ENCODE results near the gene C1orf159.
"Not testable (repeated sequence)": the region's sequence is repeated elsewhere in the genome, so short reads cannot be mapped to it uniquely, and the experiment has no call there.

C1orf159 gene

GRCh38 chr1:1079408-1080121 is 36.3 kb downstream of the C1orf159 start:
- no peak for DNase-seq

GRCh38 chr1:1077396-1077795 is 38.5 kb downstream of the C1orf159 start:
- not testable (repeated sequence) for DNase-seq

GRCh38 chr1:1075148-1075935 is 40.5 kb downstream of the C1orf159 start:
- DNase-seq: no peak

GRCh38 chr1:1074631-1075147 is 41.2 kb downstream of the C1orf159 start:
- DNase-seq: no peak

GRCh38 chr1:1073743-1074587 is 41.9 kb downstream of the C1orf159 start, which contains the start of gene RNF223:
RNF223 (minus strand) TSS chr1:1074306; CDS start chr1:1072566, 1,740 bp downstream.
- no peak for DNase-seq

- no peak for DNase-seq
Measured at GRCh38 chr1:1072849-1073742, 42.8 kb downstream of the C1orf159 start.

GRCh38 chr1:1072299-1072848 is 43.5 kb downstream of the C1orf159 start:
- DNase-seq: no peak

- no peak for DNase-seq
Measured at GRCh38 chr1:1071486-1072298, 44.2 kb downstream of the C1orf159 start.

- DNase-seq: no peak
Measured at GRCh38 chr1:1069711-1070676, 45.9 kb downstream of the C1orf159 start.

GRCh38 chr1:1069056-1069710 is 46.7 kb downstream of the C1orf159 start:
- DNase-seq: no peak

- no peak for DNase-seq
Measured at GRCh38 chr1:1068517-1069055, 47.3 kb downstream of the C1orf159 start.

GRCh38 chr1:1067860-1068516 is 47.9 kb downstream of the C1orf159 start:
- no peak for DNase-seq

GRCh38 chr1:1067284-1067859 is 48.5 kb downstream of the C1orf159 start:
- no peak for DNase-seq

GRCh38 chr1:1066403-1067283 is 49.2 kb downstream of the C1orf159 start:
- DNase-seq: no peak

- not testable (repeated sequence) for DNase-seq
Measured at GRCh38 chr1:1065940-1066304, 50.0 kb downstream of the C1orf159 start.

GRCh38 chr1:1065265-1065939 is 50.5 kb downstream of the C1orf159 start:
- no peak for DNase-seq
